Ramos (cell line): ENCODE data around the gene LRRC43.
"Not testable (repeated sequence)": the region's sequence is repeated elsewhere in the genome, so short reads cannot be mapped to it uniquely, and the experiment has no call there.

Experiments used
- in situ Hi-C: fragments of 300-500 bp; cut with MboI; formaldehyde crosslinking; loops from one replicate; pipeline ENCODE4 v1.14.3; 2022; ENCODE audit warnings: low sequenced_read_pairs; ENCODE audit not compliant: unreplicated experiment

The LRRC43 gene

GRCh38 chr12:122189626-122190475 lies 6.9 kb downstream of the LRRC43 start:
- in situ Hi-C loops: no loop called here

- in situ Hi-C loops: no loop called here
These were observed 8.1 kb downstream of the LRRC43 start for GRCh38 chr12:122190842-122191668.

DNA sequence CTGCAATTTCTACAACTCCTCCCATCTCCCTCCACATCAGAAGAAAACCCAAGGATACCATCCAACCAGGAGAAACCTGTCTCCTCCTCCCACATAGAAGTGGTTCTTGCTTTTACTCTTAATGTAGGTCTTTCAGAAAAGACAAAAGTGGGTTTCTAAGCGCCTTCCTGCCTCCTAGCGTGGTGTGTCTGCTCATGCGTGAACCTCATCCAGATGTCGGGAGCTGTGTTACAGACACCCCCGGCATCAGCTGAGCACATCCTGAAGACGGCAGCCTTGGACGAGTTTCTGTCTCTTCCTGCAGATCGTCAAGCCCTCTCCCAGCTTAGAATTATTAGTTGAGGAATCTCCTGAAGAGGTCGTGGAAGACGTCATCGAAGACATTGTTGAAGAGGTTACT lies 9.5 kb downstream of the LRRC43 start:
- in situ Hi-C loops: no loop called here

DNA sequence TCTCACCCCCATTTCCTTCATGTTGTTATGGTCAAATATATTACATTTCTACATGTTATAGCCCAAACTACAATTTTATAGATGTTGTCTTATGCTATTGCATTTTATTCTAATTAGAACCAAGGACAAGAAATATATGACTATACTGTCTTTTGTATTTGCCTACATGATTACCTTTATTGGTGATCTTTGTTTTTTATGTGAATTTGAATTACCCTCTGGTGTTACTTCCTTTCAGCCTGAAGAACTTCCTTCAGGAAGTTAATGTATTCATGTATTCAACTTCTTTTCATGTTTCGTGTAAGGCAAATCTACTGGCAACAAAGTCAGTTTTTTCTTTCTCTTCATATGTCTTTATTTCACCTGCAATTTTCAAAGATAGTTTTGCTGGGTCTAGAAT lies 11.9 kb downstream of the LRRC43 start:
- in situ Hi-C loops: no loop called here

GRCh38 chr12:122195405-122195804 lies 12.5 kb downstream of the LRRC43 start:
- in situ Hi-C loops: no loop called here

- in situ Hi-C loops: no loop called here
These were observed 14.7 kb downstream of the LRRC43 start for GRCh38 chr12:122197612-122197966.

DNA sequence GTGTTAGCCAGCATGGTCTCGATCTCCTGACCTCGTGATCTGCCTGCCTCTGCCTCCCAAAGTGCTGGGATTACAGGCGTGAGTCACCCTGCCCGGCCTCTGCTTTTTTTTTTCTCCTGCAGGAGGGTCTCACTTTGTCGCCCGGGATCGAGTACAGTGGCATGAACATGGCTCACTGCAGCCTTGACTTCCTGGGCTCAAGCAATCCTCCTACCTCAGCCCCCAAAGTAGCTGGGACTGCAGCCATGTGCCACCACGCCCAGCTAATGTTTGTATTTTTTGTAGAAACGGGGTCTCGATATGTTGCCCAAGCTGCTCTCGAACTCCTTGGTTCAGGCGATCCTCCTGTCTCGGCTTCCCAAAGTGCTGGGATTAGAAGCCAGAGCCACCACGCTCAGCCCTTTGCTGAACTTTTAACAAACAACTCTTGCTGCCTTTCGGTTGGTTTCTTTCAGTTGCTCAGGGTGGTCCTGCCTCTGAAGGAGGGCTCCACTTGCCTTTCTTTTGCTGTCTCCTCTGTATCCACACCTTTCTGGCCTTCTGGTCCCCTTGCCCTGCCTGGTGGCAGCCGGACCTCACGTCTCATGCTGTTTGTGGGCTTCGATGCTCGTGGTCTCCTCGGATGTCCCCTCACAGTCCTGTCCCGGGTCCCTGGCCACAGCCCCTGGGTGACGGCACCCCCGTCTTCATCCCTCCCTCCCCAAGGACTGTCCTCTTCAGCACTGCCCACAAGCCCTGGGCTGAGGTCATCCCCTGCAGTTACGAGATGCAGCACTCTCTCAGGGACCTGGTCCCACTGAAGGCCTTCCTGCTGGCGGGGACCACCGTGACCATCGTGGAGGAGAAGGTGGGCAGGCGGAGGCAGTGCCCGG lies 16.8 kb downstream of the LRRC43 start:
- in situ Hi-C loops: no loop called here

- in situ Hi-C loops: no loop called here
These were observed 17.7 kb downstream of the LRRC43 start for GRCh38 chr12:122200541-122201175.

- in situ Hi-C loops: no loop called here
These were observed 18.5 kb downstream of the LRRC43 start for GRCh38 chr12:122201381-122201780.

DNA sequence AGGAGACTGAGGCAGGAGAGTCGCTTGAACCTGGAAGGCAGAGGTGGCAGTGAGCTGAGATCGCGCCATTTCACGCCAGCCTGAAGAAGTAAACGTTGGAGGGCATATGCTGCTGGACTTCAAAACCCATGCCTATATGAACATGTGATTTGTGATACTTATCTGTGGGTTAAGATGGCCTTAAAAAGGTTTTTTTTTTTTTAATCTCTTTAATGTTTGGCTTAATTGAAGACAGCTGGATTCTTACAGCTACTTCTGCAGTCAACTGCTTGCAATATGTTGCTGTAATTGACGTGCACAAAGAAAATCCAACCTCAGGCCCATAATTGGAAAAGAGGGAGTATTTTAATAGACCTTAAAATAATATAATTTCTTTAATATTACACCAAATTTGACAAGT lies 19.1 kb downstream of the LRRC43 start:
- in situ Hi-C loops: no loop called here

- in situ Hi-C loops: not testable (repeated sequence)
These were observed 19.9 kb downstream of the LRRC43 start for GRCh38 chr12:122202811-122203210.

- in situ Hi-C loops: no loop called here
These were observed 20.6 kb downstream of the LRRC43 start, which contains the start of gene B3GNT4 for GRCh38 chr12:122203301-122204166. TSS of gene B3GNT4 (plus strand) at chr12:122203709. CDS start at chr12:122204619, 910 bp downstream.

DNA sequence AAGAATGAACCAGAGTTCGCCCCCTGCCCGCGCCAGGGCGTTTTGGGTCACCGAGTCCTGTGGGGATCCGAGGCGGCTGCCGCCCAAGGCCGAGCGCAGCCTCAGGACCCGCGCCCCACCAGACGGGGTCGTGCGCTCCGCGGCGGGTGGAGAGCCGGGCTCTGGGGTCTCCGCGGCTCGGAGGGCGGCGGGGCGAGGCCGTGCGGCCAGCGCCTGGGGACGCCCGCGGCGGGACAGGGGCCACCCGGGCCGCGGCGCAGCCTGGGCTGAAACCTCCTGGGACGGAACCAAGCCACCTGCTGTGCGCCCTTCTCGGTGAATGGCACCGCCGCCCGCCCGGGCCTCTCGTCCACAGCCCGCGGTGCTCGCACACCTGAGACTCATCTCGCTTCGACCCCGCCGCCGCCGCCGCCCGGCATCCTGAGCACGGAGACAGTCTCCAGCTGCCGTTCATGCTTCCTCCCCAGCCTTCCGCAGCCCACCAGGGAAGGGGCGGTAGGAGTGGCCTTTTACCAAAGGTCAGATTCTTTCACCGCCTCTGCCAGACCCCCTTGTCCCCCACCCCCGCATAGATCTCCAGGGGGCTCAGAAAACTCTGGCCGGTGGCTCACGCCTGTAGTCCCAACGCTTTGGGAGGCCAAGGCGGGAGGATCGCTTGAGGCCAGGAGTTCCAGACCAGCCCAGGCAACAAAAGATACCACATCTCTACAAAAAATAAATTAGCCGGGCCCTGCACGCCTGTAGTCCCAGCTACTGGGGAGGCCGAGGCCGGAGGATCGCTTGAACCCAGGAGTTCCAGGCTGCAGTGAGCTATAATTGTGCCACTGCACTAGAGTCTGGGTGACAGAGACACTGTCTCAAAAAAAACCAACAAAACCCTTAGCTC lies 21.5 kb downstream of the LRRC43 start:
- in situ Hi-C loops: no loop called here

DNA sequence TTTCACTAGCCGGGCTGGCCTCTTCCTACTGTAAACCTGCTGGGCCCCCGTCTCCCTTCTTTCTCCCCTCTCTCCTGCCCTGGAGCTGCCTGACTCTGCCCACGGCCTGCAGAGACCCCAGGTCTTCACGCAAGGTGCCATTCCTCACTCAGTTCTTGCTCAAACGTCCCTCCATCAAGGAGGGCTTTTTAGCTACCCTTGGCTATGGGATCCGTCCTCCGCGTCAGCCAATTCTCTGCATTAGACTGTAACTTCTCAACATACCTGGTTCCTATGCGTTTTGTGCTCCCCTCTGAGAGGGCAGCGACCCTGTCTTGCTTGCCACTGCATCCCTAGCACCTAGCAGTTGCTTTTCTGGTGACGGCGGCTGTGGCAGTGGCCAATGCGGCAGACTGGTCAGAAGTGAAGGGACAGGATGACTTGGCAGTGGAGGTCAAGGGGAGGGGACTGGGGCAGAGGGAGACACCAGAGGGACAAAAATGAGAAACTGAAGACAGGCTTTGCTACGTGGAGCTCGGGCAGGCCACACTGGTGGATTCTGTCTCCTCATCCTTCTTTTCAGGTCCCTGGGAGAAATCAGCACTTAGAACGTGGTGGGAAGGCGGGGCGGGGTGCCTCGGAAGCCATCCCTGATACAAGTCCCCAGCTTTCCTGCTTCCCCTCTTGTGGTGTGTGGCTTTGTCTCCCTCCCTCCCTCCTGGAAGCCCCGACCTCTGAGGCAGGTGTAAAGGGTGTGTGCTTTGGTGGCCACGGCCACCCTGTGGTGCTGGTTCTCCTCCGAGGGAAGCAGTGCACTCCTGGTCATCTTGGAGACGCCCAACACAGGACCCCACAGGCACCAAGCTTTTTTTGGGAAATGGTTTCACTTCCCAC lies 22.4 kb downstream of the LRRC43 start:
- in situ Hi-C loops: no loop called here

GRCh38 chr12:122206111-122206881 lies 23.4 kb downstream of the LRRC43 start:
- in situ Hi-C loops: no loop called here

- in situ Hi-C loops: no loop called here
These were observed 24.1 kb downstream of the LRRC43 start for GRCh38 chr12:122206976-122207375.
